Loucy (cell line): ENCODE measurements around the gene STIP1.

Experiments used
- H2AFZ ChIP-seq: fragments of 200-600 bp; sonication (generic); 2 replicates; pipeline ENCODE4 v1.6.0; 2016; ENCODE audit warnings: antibody characterized with exemption, mild to moderate bottlenecking, low read length, moderate library complexity
- H3F3A ChIP-seq: fragments of 200-600 bp; 2 replicates; pipeline ENCODE4 v1.6.0; 2016; ENCODE audit warnings: antibody characterized with exemption, low read depth, mild to moderate bottlenecking
- H3K27me3 ChIP-seq: fragments of 200-600 bp; sonication (generic); 2 replicates; pipeline ENCODE4 v1.6.1; 2014; ENCODE audit warnings: low read length, mild to moderate bottlenecking; ENCODE audit not compliant: insufficient read depth, poor library complexity, severe bottlenecking
- H3K36me3 ChIP-seq: fragments of 200-600 bp; sonication (generic); 2 replicates; pipeline ENCODE4 v1.6.1; 2016; ENCODE audit warnings: low read length; ENCODE audit not compliant: insufficient read depth
- H3K4me1 ChIP-seq: fragments of 200-600 bp; sonication (generic); 2 replicates; pipeline ENCODE4 v1.5.1; 2014; ENCODE audit warnings: low read length, mild to moderate bottlenecking; ENCODE audit not compliant: insufficient read depth, poor library complexity, severe bottlenecking
- H3K4me2 ChIP-seq: fragments of 200-600 bp; sonication (generic); 2 replicates; pipeline ENCODE4 v1.6.0; 2014; ENCODE audit warnings: antibody characterized with exemption, low read length, low read depth, mild to moderate bottlenecking; ENCODE audit not compliant: poor library complexity, severe bottlenecking
- H3K4me3 ChIP-seq: fragments of 200-600 bp; sonication (generic); 2 replicates; pipeline ENCODE4 v1.5.1; 2014; ENCODE audit warnings: low read length, mild to moderate bottlenecking, mixed read lengths; ENCODE audit not compliant: poor library complexity, severe bottlenecking
- H3K79me2 ChIP-seq: fragments of 200-600 bp; sonication (generic); 2 replicates; pipeline ENCODE4 v1.6.1; 2014; ENCODE audit warnings: low read length; ENCODE audit not compliant: insufficient read depth
- H3K9ac ChIP-seq: fragments of 200-600 bp; sonication (generic); 2 replicates; pipeline ENCODE4 v1.6.0; 2014; ENCODE audit warnings: mild to moderate bottlenecking, low read depth, low read length, moderate library complexity; ENCODE audit not compliant: poor library complexity, severe bottlenecking
- H3K9me2 ChIP-seq: fragments of 200-600 bp; sonication (generic); replicated peaks from 2 replicates; pipeline ENCODE4 v1.6.1; 2016; ENCODE audit warnings: low read depth, low read length, mixed read lengths
- H3K9me3 ChIP-seq: fragments of 200-600 bp; sonication (generic); 2 replicates; pipeline ENCODE4 v1.6.1; 2014; ENCODE audit warnings: mild to moderate bottlenecking, antibody characterized with exemption, low read length, low read depth; ENCODE audit not compliant: insufficient read depth
- H4K20me1 ChIP-seq: fragments of 200-600 bp; sonication (generic); 2 replicates; pipeline ENCODE4 v1.6.0; 2014; ENCODE audit warnings: antibody characterized with exemption, low read length, mild to moderate bottlenecking; ENCODE audit not compliant: insufficient read depth, poor library complexity, severe bottlenecking
- EZH2phosphoT487 ChIP-seq: fragments of 200-600 bp; IDR thresholded peaks from 2 replicates; pipeline ENCODE4 v1.6.1; 2018; ENCODE audit warnings: antibody characterized with exemption, mild to moderate bottlenecking, moderate library complexity, borderline replicate concordance
- TF ChIP-seq, protein P1 (sequence below): fragments of 200-600 bp; sonication (generic); conservative IDR thresholded peaks from 2 replicates; pipeline ENCODE4 v1.5.1; 2014; ENCODE audit warnings: mild to moderate bottlenecking, antibody characterized with exemption, low read length

The STIP1 gene

DNA sequence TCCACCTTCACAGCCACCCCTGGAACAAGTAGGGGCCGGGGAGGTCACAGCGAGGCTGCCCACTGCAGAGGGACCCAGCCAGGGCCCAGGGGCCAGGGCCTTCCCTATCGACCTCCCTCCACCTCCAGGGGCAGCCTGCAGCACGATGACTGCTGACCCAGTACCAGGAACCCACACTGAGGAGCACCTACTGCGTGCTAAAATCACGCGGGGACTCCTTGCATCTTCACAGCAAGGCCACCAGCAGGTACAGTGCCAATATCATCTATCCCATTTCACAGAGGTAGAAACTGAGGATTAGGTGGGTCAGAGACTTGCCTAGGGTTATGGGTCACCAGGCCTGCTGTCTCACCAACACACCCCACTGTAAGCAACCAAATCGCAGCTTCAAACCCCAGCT, 34.6 kb upstream of the STIP1 start:
- Histone ChIP-seq H3F3A (no peaks in the 10 kb centered on the region), H3K36me3 (no peaks in the 10 kb centered on the region), H3K79me2 (no peaks in the 10 kb centered on the region), H3K9ac (no peak overlapping the region), H3K9me3 (no peaks in the 10 kb centered on the region), H3K4me2 (no peak overlapping the region), H3K4me1 (no peaks in the 10 kb centered on the region), H4K20me1 (no peaks in the 10 kb centered on the region), H3K4me3 (no peak overlapping the region), H2AFZ (no peak overlapping the region), H3K27me3 (no peaks in the 10 kb centered on the region), H3K9me2 (no peaks in the 10 kb centered on the region)
- TF ChIP-seq EZH2phosphoT487 = no peak
- TF ChIP-seq, protein P1, sequence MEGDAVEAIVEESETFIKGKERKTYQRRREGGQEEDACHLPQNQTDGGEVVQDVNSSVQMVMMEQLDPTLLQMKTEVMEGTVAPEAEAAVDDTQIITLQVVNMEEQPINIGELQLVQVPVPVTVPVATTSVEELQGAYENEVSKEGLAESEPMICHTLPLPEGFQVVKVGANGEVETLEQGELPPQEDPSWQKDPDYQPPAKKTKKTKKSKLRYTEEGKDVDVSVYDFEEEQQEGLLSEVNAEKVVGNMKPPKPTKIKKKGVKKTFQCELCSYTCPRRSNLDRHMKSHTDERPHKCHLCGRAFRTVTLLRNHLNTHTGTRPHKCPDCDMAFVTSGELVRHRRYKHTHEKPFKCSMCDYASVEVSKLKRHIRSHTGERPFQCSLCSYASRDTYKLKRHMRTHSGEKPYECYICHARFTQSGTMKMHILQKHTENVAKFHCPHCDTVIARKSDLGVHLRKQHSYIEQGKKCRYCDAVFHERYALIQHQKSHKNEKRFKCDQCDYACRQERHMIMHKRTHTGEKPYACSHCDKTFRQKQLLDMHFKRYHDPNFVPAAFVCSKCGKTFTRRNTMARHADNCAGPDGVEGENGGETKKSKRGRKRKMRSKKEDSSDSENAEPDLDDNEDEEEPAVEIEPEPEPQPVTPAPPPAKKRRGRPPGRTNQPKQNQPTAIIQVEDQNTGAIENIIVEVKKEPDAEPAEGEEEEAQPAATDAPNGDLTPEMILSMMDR = no peak

DNA sequence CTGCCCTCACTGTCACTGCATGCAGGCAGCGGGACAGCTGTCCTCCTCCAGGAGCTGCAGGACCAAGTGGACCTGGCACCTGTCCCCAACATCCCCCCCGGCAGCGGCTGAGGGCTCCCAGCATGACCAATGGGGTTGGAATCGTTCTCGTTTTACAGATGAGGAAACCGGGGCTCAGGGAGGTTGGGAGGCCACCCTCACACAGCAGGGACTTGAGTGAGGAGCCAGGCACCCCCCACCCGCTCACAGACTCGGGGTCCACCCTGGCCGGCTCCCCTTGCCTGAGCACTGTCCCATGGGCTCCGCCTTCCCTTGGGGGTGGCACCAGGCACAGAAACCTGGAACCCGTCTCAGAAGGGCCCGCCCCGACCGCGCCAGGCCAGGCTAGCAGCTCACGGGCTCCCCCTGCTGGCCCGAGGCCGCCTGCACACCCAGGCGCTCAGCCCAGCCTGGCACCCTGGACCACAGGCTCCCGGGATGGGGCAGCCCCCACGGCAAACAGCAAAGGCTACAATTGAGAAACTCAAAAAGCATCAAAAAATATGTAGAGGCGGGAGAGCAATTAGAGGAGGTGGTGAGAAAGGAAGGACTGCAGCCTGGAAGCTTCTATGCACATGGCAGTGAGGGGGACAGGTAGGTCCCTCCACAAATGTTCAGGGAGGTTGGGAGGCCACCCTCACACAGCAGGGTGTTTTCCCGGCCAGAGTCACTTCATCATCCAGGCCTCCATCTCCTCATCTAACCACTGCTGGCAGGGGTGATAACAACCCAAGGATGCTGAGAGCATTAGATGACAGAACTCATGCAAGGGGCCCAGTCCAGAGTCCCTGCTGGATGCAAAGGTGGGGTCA, 32.9 kb upstream of the STIP1 start:
- Histone ChIP-seq H3K4me3 (no peak overlapping the region), H3K9me2 (no peaks in the 10 kb centered on the region), H3K27me3 (no peaks in the 10 kb centered on the region), H3K9me3 (no peaks in the 10 kb centered on the region), H3K9ac (no peak overlapping the region), H4K20me1 (no peaks in the 10 kb centered on the region), H3F3A (no peaks in the 10 kb centered on the region), H2AFZ (peak overlapping the region; percentile 32; the same call in 1 of the 2 replicates), H3K4me1 (no peaks in the 10 kb centered on the region), H3K79me2 (no peaks in the 10 kb centered on the region), H3K4me2 (peak overlapping the region; percentile 36), H3K36me3 (no peaks in the 10 kb centered on the region)
- no peak for TF ChIP-seq EZH2phosphoT487
- TF ChIP-seq, protein P1 = peak; percentile 98

DNA sequence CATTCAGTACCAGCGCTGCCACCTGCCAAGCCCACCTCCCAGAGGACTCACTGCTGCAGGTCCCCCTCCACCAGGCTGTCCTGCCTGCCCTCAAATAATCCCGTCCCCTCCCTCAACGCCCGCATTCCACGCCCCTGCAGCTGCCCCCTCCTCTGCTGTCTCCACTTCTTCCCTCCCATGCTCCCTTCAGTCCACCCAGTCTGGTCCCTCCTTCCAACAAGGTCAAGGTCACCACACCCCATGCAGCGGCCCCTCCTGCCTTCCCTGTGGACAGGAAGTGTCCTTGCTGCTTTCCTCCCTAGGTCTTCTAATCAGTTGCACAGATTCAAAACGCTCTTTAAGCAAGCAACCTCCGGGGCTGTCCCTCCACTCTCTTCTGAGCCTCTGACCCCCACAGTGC, 32.2 kb upstream of the STIP1 start:
- Histone ChIP-seq H3K36me3 (no peaks in the 10 kb centered on the region), H3F3A (no peaks in the 10 kb centered on the region), H3K4me1 (no peaks in the 10 kb centered on the region), H3K9me3 (no peaks in the 10 kb centered on the region), H2AFZ (no peak overlapping the region), H3K27me3 (no peaks in the 10 kb centered on the region), H3K9ac (no peak overlapping the region), H3K9me2 (no peaks in the 10 kb centered on the region), H4K20me1 (no peaks in the 10 kb centered on the region), H3K79me2 (no peaks in the 10 kb centered on the region), H3K4me3 (no peak overlapping the region), H3K4me2 (no peak overlapping the region)
- TF ChIP-seq, protein P1 = no peak
- no peak for TF ChIP-seq EZH2phosphoT487
